H1 (cell line): Measurements from ENCODE around the gene WRAP73. TPM values are rescaled to one million over a fixed set of nuclear protein-coding genes. Genes with fewer than 3 reads are reported as not detected.

Source experiments
- CTCF ChIA-PET: fragments of 300-600 bp; sonication (Branson Sonifier 250); formaldehyde crosslinking; loops from one replicate; lab custom pipeline; 2021; ENCODE audit not compliant: partially characterized antibody; lab: Charles Lee
- POLR2A ChIA-PET: fragments of 300-600 bp; sonication (Branson Sonifier 250); formaldehyde crosslinking; loops from one replicate; lab custom pipeline; 2021; ENCODE audit warnings: inconsistent platforms; ENCODE audit not compliant: partially characterized antibody; lab: Charles Lee
- DNase-seq, 2 experiments: peaks; one replicate each; pipeline versions ENCODE4 v3.0.0 to v3.0.0-alpha.2; 2010 to 2022; ENCODE audit warnings: low spot score in 2 of 2, low read depth in 1 of 2, mixed read lengths in 1 of 2
- FAIRE-seq: peaks from 2 replicates; lab custom pipeline; 2011; peaks lifted over from hg19 to GRCh38; lab: Jason Lieb, UNC
- H2AFZ ChIP-seq: 2 replicates; pipeline ENCODE4 v1.8.1; 2012; ENCODE audit warnings: low read length, inconsistent platforms
- H2AK5ac ChIP-seq: 2 replicates; pipeline ENCODE4 v1.6.1; 2013; ENCODE audit warnings: low read depth, low read length
- H2BK120ac ChIP-seq: replicated peaks from 2 replicates; pipeline ENCODE3; 2013; ENCODE audit warnings: low read depth, low read length, inconsistent platforms
- H2BK12ac ChIP-seq: 2 replicates; pipeline ENCODE4 v1.6.1; 2013; ENCODE audit warnings: low read depth, low read length
- H2BK15ac ChIP-seq: 2 replicates; pipeline ENCODE4 v1.6.1; 2013; ENCODE audit warnings: low read length
- H2BK20ac ChIP-seq: 2 replicates; pipeline ENCODE4 v1.6.1; 2013; ENCODE audit warnings: low read length
- H2BK5ac ChIP-seq: 2 replicates; pipeline ENCODE4 v1.6.1; 2013; ENCODE audit warnings: low read depth, low read length
- H3K14ac ChIP-seq: 2 replicates; pipeline ENCODE4 v1.6.1; 2013; ENCODE audit warnings: inconsistent platforms; ENCODE audit not compliant: insufficient read length
- H3K18ac ChIP-seq: 2 replicates; pipeline ENCODE4 v1.6.1; 2013; ENCODE audit warnings: low read length; ENCODE audit errors: extremely low read depth
- H3K23ac ChIP-seq: 2 replicates; pipeline ENCODE4 v1.6.1; 2013; ENCODE audit warnings: inconsistent platforms; ENCODE audit not compliant: insufficient read length
- H3K23me2 ChIP-seq: 2 replicates; pipeline ENCODE4 v1.6.1; 2013; ENCODE audit warnings: low read depth, low read length
- H3K27ac ChIP-seq: 2 replicates; pipeline ENCODE4 v1.6.1; 2011; ENCODE audit warnings: low read depth, low read length, inconsistent platforms
- H3K27me3 ChIP-seq, 4 experiments: replicated peaks in 1 of 4; 1 replicate in 1 of 4; 2 replicates in 3 of 4; pipeline versions ENCODE4 v1.6.1 to v1.8.1; 2011 to 2013; ENCODE audit warnings: low read length in 3 of 4, mild to moderate bottlenecking in 3 of 4, inconsistent platforms in 2 of 4, mixed read lengths in 2 of 4, moderate library complexity in 1 of 4; ENCODE audit not compliant: control insufficient read depth in 3 of 4, insufficient read depth in 3 of 4; ENCODE audit errors: extremely low read depth in 1 of 4
- H3K36me3 ChIP-seq, 4 experiments: 2 replicates each; pipeline versions ENCODE4 v1.6.1 to v1.8.1; 2011 to 2013; ENCODE audit warnings: mild to moderate bottlenecking in 4 of 4, low read length in 3 of 4, moderate library complexity in 2 of 4, control low read depth in 1 of 4, inconsistent platforms in 1 of 4; ENCODE audit not compliant: insufficient read depth in 4 of 4, control insufficient read depth in 2 of 4
- H3K4ac ChIP-seq: replicated peaks from 2 replicates; pipeline ENCODE3; 2013; ENCODE audit warnings: low read length, low read depth, mixed read lengths, inconsistent platforms; ENCODE audit not compliant: insufficient read length
- H3K4me1 ChIP-seq, 4 experiments: replicated peaks in 1 of 4; 1 replicate in 1 of 4; 2 replicates in 3 of 4; pipeline versions ENCODE4 v1.6.1 to v1.8.1; 2011 to 2013; ENCODE audit warnings: low read length in 3 of 4, inconsistent platforms in 2 of 4, mixed read lengths in 1 of 4; ENCODE audit not compliant: insufficient read depth in 4 of 4, control insufficient read depth in 3 of 4
- H3K4me2 ChIP-seq, 2 experiments: 2 replicates each; pipeline versions ENCODE4 v1.6.1 to v1.8.1; 2011 to 2013; ENCODE audit warnings: low read depth in 2 of 2, low read length in 2 of 2, control low read depth in 1 of 2, inconsistent platforms in 1 of 2, mild to moderate bottlenecking in 1 of 2; ENCODE audit not compliant: insufficient read depth in 1 of 2
- H3K4me3 ChIP-seq, 4 experiments: fragments of 200-600, 300-600 bp in 1 of 4; sonication (generic), shearing (Covaris generic), sonication (Bioruptor Twin) in 1 of 4; 2 replicates each; pipeline versions ENCODE4 v1.5.1 to v1.8.1; 2011 to 2016; ENCODE audit warnings: low read length in 4 of 4, low read depth in 3 of 4, control low read depth in 2 of 4, inconsistent platforms in 2 of 4, mild to moderate bottlenecking in 2 of 4, mixed read lengths in 1 of 4, moderate library complexity in 1 of 4; ENCODE audit not compliant: insufficient read depth in 2 of 4; ENCODE audit errors: extremely low read depth in 1 of 4
- H3K56ac ChIP-seq: replicated peaks from 2 replicates; pipeline ENCODE3; 2013; ENCODE audit warnings: low read depth, mild to moderate bottlenecking, mixed read lengths, low read length, inconsistent platforms; ENCODE audit not compliant: insufficient read length
- H3K79me1 ChIP-seq: 2 replicates; pipeline ENCODE4 v1.6.1; 2013; ENCODE audit warnings: low read depth, low read length, control low read depth
- H3K79me2 ChIP-seq, 2 experiments: 2 replicates each; pipeline versions ENCODE4 v1.6.1 to v1.8.1; 2012 to 2013; ENCODE audit warnings: low read length in 2 of 2, mild to moderate bottlenecking in 2 of 2, inconsistent platforms in 1 of 2; ENCODE audit not compliant: insufficient read depth in 2 of 2, control insufficient read depth in 1 of 2
- H3K9ac ChIP-seq, 4 experiments: replicated peaks in 1 of 4; 1 replicate in 1 of 4; 2 replicates in 3 of 4; pipeline versions ENCODE4 v1.6.1 to v1.8.1; 2011 to 2013; ENCODE audit warnings: low read depth in 3 of 4, low read length in 3 of 4, control low read depth in 2 of 4, mild to moderate bottlenecking in 2 of 4, moderate library complexity in 2 of 4, inconsistent platforms in 1 of 4; ENCODE audit errors: extremely low read depth in 1 of 4
- H3K9me3 ChIP-seq, 2 experiments: 2 replicates each; pipeline versions ENCODE4 v1.6.1 to v1.8.1; 2012 to 2013; ENCODE audit warnings: mild to moderate bottlenecking in 2 of 2, moderate library complexity in 2 of 2, control low read depth in 1 of 2, inconsistent platforms in 1 of 2, low read depth in 1 of 2, low read length in 1 of 2, mixed read lengths in 1 of 2; ENCODE audit not compliant: insufficient read depth in 2 of 2
- H4K20me1 ChIP-seq, 2 experiments: replicated peaks in 1 of 2; 2 replicates each; pipeline versions ENCODE3 to v1.8.1; 2011 to 2013; ENCODE audit warnings: inconsistent platforms in 2 of 2, low read length in 2 of 2, mild to moderate bottlenecking in 1 of 2; ENCODE audit not compliant: insufficient read depth in 2 of 2, control insufficient read depth in 1 of 2
- H4K5ac ChIP-seq: 2 replicates; pipeline ENCODE4 v1.6.1; 2013; ENCODE audit warnings: low read length, low read depth, mixed read lengths, inconsistent platforms; ENCODE audit not compliant: insufficient read length
- H4K8ac ChIP-seq: 2 replicates; pipeline ENCODE4 v1.8.0; 2013; ENCODE audit warnings: mild to moderate bottlenecking, moderate library complexity, low read length, inconsistent platforms; ENCODE audit not compliant: insufficient read depth; ENCODE audit errors: extremely low read depth
- H4K91ac ChIP-seq: replicated peaks from 2 replicates; pipeline ENCODE3; 2013; ENCODE audit warnings: low read length, mixed read lengths, inconsistent platforms; ENCODE audit not compliant: insufficient read length
- KDM5A ChIP-seq: fragments of 200-600 bp; IDR thresholded peaks from 2 replicates; pipeline ENCODE4 v1.7.1; 2012; ENCODE audit warnings: mild to moderate bottlenecking, low read length, inconsistent platforms, mixed read lengths
- SP1 ChIP-seq: IDR thresholded peaks from 2 replicates; pipeline ENCODE4 v1.6.1; 2011; ENCODE audit warnings: low read depth, low read length
- SP4 ChIP-seq: IDR thresholded peaks from 2 replicates; pipeline ENCODE4 v1.6.1; 2012; ENCODE audit warnings: low read length, inconsistent platforms
- WGBS, 2 experiments: shearing (Covaris generic) in 1 of 2; methylation state at CpG; one replicate each; pipeline versions ENCODE4 v1.1.6 to v1.1.7; 2013 to 2015; ENCODE audit warnings: low lambda C conversion rate in 2 of 2, mixed read lengths in 2 of 2, inconsistent platforms in 1 of 2, low coverage in 1 of 2, missing lambda C conversion rate in 1 of 2; ENCODE audit not compliant: insufficient replicate concordance in 2 of 2, insufficient coverage in 1 of 2, insufficient read length in 1 of 2; ENCODE audit errors: extremely low coverage in 1 of 2, missing lambda C conversion rate in 1 of 2; 5-methylcytosine and 5-hydroxymethylcytosine counted together
- polyA plus RNA-seq, 7 experiments: library from polyadenylated mRNA; depleted of rRNA in 3 of 7; stranded (reverse) in 5 of 7; unstranded in 2 of 7; fragments of >200 nt in 5 of 7; fragments of 200-250 nt in 2 of 7; gene quantifications; 1 replicate in 5 of 7; 2 replicates in 1 of 7; 4 replicates in 1 of 7; pipeline versions ENCODE4 v1.2.1 to v1.2.3, GENCODE V29; 2011 to 2013; ENCODE audit warnings: missing spikeins in 2 of 7, mixed read lengths in 2 of 7
- total RNA-seq: library from RNA; stranded (reverse); fragmentation: NEBNext Ultra II Directional; extraction: Animal tissue kit (Norgen Biotek cat#: 25700); gene quantifications from 2 replicates; pipeline ENCODE4 v1.2.1, GENCODE V29; 2021

WRAP73 gene
- total and polyA plus RNA-seq, 2 of the 8 experiments (the other 6 are each of a cell fraction or from before 2014, with no cell fraction given) = 30.3 to 50.7 TPM

GRCh38 chr1:3590139-3590763 is 59.7 kb downstream of the WRAP73 start:
- H3K14ac ChIP-seq = no peak overlapping the region
- H3K4me3 ChIP-seq = no peak overlapping the region
- H2BK120ac ChIP-seq = no peak overlapping the region
- no peak overlapping the region for H3K56ac ChIP-seq
- peaks cover 0 to 6% of the 10 kb centered on the region in 2 experiments; a peak in 2 of 4 replicates for H3K9me3 ChIP-seq
- no peaks in the 10 kb centered on the region for H3K79me1 ChIP-seq
- no peak overlapping the region for H4K91ac ChIP-seq
- no peak overlapping the region for H2BK20ac ChIP-seq
- H3K79me2 ChIP-seq = no peaks in the 10 kb centered on the region
- no peak overlapping the region for H3K23ac ChIP-seq
- H2BK5ac ChIP-seq = 0 out of 2 replicates have a peak overlapping the region, but pooled peaks have one; percentile 44
- H3K18ac ChIP-seq = no peak overlapping the region; the same call in 1 of the 2 replicates
- H3K4me2 ChIP-seq = no peak overlapping the region
- TF ChIP-seq SP4 (no peak), SP1 (0 out of 2 replicates have a peak, but pooled peaks have one; percentile 27), KDM5A (no peak)
- TF ChIP-seq, all 59 proteins: peak for 1
- POLR2A ChIA-PET = no interaction called here
- H2BK12ac ChIP-seq = no peak overlapping the region
- WGBS, 2 experiments = 83% methylated on average over 27 of the region's 27 CpGs; no CpG with 5 or more reads in 1 of the 2 experiments
- FAIRE-seq (no peak), DNase-seq (no peak)
- no peaks in the 10 kb centered on the region for H3K23me2 ChIP-seq
- no peaks in the 10 kb centered on the region for H3K27me3 ChIP-seq
- no peak overlapping the region for H3K4ac ChIP-seq
- H4K5ac ChIP-seq = no peak overlapping the region
- no peaks in the 10 kb centered on the region; a peak in 1 of 8 replicates for H3K36me3 ChIP-seq
- H4K20me1 ChIP-seq = peaks cover 0 to 4% of the 10 kb centered on the region in 2 experiments
- CTCF ChIA-PET = interaction anchor here (0.8 to 9.7 kb wide), 15 partner anchors 8 to 145 kb away, joined by 3 to 132 read pairs (median 5); partner anchors contain the start of genes MEGF6 and TPRG1L
- H4K8ac ChIP-seq = no peak overlapping the region
- H3K4me1 ChIP-seq = peaks cover 0 to 13% (median 6%) of the 10 kb centered on the region in 4 experiments; a peak in 5 of 7 replicates
- no peak overlapping the region for H2AFZ ChIP-seq
- H2AK5ac ChIP-seq = peak overlapping the region; percentile 53; the same call in 1 of the 2 replicates
- no peak overlapping the region for H3K9ac ChIP-seq
- no peak overlapping the region for H2BK15ac ChIP-seq
- H3K27ac ChIP-seq = no peak overlapping the region
